GM19240 (cell line): ENCODE measurements around the gene MROH2B.

ENCODE experiments used
- DNase-seq: peaks from one replicate; pipeline ENCODE4 v3.0.0; 2011; ENCODE audit warnings: low spot score; ENCODE audit not compliant: insufficient read length

MROH2B gene

GRCh38 chr5:40972434-40972833 is 98.7 kb downstream of the MROH2B start:
- DNase-seq = no peak

- no peak for DNase-seq
Measured at GRCh38 chr5:40962207-40962955, 108.8 kb downstream of the MROH2B start.

- DNase-seq = no peak
Measured at GRCh38 chr5:40960037-40960436, 111.1 kb downstream of the MROH2B start.

- no peak for DNase-seq
Measured at GRCh38 chr5:40958811-40959210, 112.3 kb downstream of the MROH2B start.

GRCh38 chr5:40957048-40957447 is 114.1 kb downstream of the MROH2B start:
- no peak for DNase-seq

GRCh38 chr5:40955313-40955712 is 115.8 kb downstream of the MROH2B start:
- no peak for DNase-seq
